GM19099 (cell line): ENCODE results near the gene MAGEE2.

Experiments
- POLR2A ChIP-seq: IDR thresholded peaks from 3 replicates; pipeline ENCODE4 v1.6.1; 2011; ENCODE audit warnings: low read depth; ENCODE audit not compliant: insufficient read length; ENCODE audit errors: extremely low read depth

Gene MAGEE2

GRCh38 chrX:75784680-75785491 lies at the start of gene MAGEE2:
Gene MAGEE2, minus strand, starts transcription at chrX:75785254. Its CDS starts 203 bp downstream, at chrX:75785051.
- no peak for TF ChIP-seq POLR2A

- TF ChIP-seq POLR2A: no peak
Measured at GRCh38 chrX:75786290-75786689, 1.2 kb upstream of the MAGEE2 start.

- no peak for TF ChIP-seq POLR2A
Measured at GRCh38 chrX:75781611-75782010, 3.4 kb downstream of the MAGEE2 start.

GRCh38 chrX:75748431-75748830 lies 36.6 kb downstream of the MAGEE2 start:
- TF ChIP-seq POLR2A: no peak

- no peak for TF ChIP-seq POLR2A
Measured at GRCh38 chrX:75746891-75747639, 38.0 kb downstream of the MAGEE2 start.
